Measurements from ENCODE around the gene SCG5.

SCG5 gene

GRCh38 chr15:32692286-32692685, 50.8 kb downstream of the SCG5 start:
- no peak for DNase-seq (ENCODE audit: low read depth)

GRCh38 chr15:32694222-32694983, 52.9 kb downstream of the SCG5 start:
- no peak for DNase-seq (ENCODE audit: low read depth)

GRCh38 chr15:32698773-32699390, 57.4 kb downstream of the SCG5 start:
- no peak for DNase-seq (ENCODE audit: low read depth)

DNA sequence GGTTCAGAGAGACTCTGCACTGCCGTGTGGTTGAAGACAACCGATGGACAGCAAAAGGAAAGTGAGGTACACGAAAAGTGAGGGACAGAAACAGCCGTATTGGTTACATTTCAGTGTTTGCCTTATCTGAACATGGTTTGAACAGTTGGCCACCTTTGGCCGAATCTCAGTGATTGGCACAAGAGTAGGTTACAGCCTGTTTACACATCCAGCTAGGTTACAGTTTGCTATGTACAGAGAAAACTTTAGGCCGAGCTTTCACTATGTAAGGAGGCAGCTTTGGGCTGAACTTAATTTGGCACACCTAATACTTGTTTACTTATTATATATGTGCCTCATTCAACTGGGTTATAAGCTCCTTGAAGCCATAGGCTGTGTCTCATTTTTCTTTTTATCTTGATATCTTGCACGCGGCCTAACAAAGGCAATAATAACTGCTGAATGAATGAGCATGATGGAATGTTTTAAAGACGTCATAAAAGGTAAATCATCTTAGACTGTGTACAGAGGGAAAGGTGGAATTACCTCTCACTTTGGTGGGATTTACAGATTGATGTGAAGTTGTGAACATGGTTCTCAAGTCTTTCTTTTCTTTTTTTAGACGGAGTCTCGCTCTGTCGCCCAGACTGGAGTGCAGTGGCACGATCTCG, 59.1 kb downstream of the SCG5 start:
- DNase-seq (ENCODE audit: low read depth): no peak

GRCh38 chr15:32701863-32702262, 60.4 kb downstream of the SCG5 start:
- DNase-seq (ENCODE audit: low read depth): no peak

- DNase-seq (ENCODE audit: low read depth): no peak
Observed at GRCh38 chr15:32704395-32704981, 63.0 kb downstream of the SCG5 start.

GRCh38 chr15:32705446-32705845, 63.9 kb downstream of the SCG5 start:
- no peak for DNase-seq (ENCODE audit: low read depth)

GRCh38 chr15:32706704-32707103, 65.2 kb downstream of the SCG5 start:
- DNase-seq (ENCODE audit: low read depth): no peak

GRCh38 chr15:32707436-32707835, 65.9 kb downstream of the SCG5 start:
- DNase-seq (ENCODE audit: low read depth): no peak

DNA sequence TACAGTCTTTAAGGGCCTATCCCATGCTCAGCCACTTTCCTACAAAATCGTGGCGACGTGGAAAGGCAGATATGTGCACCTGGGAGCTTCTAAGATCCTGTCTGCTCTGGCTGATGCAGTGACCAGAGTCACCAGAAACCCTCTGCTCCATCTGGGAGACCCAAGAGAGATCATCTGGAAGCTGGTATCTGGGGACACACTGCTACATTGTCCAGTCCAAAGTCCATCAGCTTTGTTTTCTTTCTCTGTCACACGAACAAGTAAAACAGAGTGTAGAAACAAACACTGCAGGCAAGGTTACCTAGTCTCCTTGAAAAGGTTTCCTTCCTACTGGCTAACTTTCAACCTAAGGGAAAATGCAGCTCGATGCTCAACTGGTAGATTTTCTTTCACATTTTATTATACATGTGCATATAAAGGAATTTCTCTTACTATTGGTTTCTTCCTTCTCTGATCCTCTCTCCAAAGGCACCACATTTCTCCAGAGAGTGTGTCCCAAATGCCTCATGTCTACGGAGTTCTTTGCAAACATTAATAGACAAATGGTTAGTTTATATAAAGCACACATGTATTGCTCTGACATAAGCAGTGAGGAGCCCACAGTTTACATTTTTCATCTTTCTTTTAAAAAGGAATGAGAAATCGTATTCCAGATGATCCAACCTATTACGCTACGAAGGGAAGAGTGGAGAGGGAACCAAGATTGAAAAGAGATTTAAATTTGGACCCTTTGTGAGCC, 68.0 kb downstream of the SCG5 start:
- no peak for DNase-seq (ENCODE audit: low read depth)

- DNase-seq (ENCODE audit: low read depth): no peak
Observed at GRCh38 chr15:32715276-32715675, 73.8 kb downstream of the SCG5 start.

- no peak for DNase-seq (ENCODE audit: low read depth)
Observed at GRCh38 chr15:32716216-32716914, 74.9 kb downstream of the SCG5 start.

GRCh38 chr15:32716915-32717425, 75.5 kb downstream of the SCG5 start:
- DNase-seq (ENCODE audit: low read depth): no peak

DNA sequence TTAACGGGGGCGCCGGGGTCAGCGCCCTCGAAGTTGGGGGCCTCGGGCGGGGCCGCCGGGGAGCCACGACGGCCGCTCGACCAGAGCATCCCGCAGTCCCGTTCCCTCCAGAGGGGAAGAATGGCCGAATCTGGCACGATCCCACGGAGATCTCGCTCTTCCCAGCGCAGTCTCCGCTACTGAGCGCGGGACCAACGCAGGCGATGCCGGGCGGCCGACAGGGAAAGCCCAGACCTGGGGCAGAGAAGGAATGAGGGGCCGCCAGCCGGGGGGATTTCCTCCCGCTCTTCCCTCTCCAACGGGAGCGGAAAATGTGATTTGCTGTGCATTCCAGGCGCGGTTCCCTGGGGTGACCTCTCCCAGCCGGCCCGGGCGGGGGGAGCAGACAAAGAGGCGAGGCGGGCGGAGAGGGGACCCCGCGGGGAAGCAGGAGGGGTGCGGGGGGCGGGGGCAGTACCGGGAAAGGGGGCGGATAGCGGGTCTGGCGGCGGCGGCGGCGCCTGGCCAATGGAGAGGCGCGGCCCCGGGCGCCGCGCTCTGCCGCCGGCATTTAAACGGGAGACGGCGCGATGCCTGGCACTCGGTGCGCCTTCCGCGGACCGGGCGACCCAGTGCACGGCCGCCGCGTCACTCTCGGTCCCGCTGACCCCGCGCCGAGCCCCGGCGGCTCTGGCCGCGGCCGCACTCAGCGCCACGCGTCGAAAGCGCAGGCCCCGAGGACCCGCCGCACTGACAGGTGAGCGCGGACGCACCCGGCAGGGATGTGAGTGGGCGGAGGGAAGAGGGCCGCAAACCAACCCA, 76.1 kb downstream of the SCG5 start, which contains the start of gene GREM1:
TSS of gene GREM1 (plus strand) at position 579 of the 801 bp plus-strand sequence. CDS start 12,687 bp downstream, outside the sequence.
- no peak for DNase-seq (ENCODE audit: low read depth)

- no peak for DNase-seq (ENCODE audit: low read depth)
Observed at GRCh38 chr15:32718227-32718820, 76.8 kb downstream of the SCG5 start.

GRCh38 chr15:32718821-32719716, 77.6 kb downstream of the SCG5 start:
- DNase-seq (ENCODE audit: low read depth): no peak

DNA sequence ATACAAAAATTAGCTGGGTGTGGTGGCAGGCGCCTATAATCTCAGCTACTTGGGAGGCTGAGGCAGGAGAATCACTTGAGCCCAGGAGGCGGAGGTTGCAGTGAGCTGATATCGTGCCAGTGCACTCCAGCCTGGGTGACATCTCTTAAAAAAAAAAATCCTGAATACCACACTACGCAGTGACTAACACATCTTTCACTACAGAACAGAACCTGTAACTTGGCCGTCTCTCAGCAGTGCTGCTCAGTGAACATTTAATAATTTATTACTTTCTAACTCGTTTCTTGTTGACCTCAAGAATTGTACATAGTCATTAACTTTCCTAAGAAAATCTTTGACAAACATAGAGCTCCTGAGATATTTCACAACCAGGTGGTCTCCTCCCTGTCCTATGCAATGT, 80.1 kb downstream of the SCG5 start:
- no peak for DNase-seq (ENCODE audit: low read depth)

GRCh38 chr15:32722136-32722535, 80.6 kb downstream of the SCG5 start:
- no peak for DNase-seq (ENCODE audit: low read depth)

Measured in stimulated activated CD8-positive, alpha-beta memory T cell treated with anti-CD3 and anti-CD28 coated beads, Interleukin-15, amount 100 ng/mL, for 1 hour (primary cell).